ENCODE results near the gene MYLK.
A peak's percentile ranks its signal among the peaks of the same experiment; 100 is the strongest.
"Not testable (repeated sequence)": the region's sequence is repeated elsewhere in the genome, so short reads cannot be mapped to it uniquely, and the experiment has no call there.

Gene MYLK

GRCh38 chr3:123738522-123738921, 145.6 kb downstream of the MYLK start:
- H2AFZ ChIP-seq (ENCODE audit: low read depth, low read length); H3K9me3 ChIP-seq (ENCODE audit: low read length); H3K4me3 ChIP-seq (ENCODE audit: low read length); H3K36me3 ChIP-seq (ENCODE audit: insufficient read depth, low read length); H3K4me1 ChIP-seq (ENCODE audit: insufficient read depth, low read length); H3K27me3 ChIP-seq (ENCODE audit: insufficient read depth, low read length): not testable (repeated sequence)

GRCh38 chr3:123737168-123737567, 147.0 kb downstream of the MYLK start:
- Histone ChIP-seq H3K9me3 (ENCODE audit: low read length) (no peaks in the 10 kb centered on the region), H3K36me3 (ENCODE audit: insufficient read depth, low read length) (no peaks in the 10 kb centered on the region), H3K27me3 (ENCODE audit: insufficient read depth, low read length) (no peaks in the 10 kb centered on the region), H3K4me3 (ENCODE audit: low read length) (no peak overlapping the region), H3K4me1 (ENCODE audit: insufficient read depth, low read length) (peaks cover 5% of the 10 kb centered on the region), H2AFZ (ENCODE audit: low read depth, low read length) (no peak overlapping the region)

GRCh38 chr3:123735456-123735855, 148.7 kb downstream of the MYLK start:
- no peaks in the 10 kb centered on the region for H3K36me3 ChIP-seq (ENCODE audit: insufficient read depth, low read length)
- no peaks in the 10 kb centered on the region for H3K9me3 ChIP-seq (ENCODE audit: low read length)
- H2AFZ ChIP-seq (ENCODE audit: low read depth, low read length), result no peak overlapping the region
- peaks cover 5% of the 10 kb centered on the region for H3K4me1 ChIP-seq (ENCODE audit: insufficient read depth, low read length)
- H3K27me3 ChIP-seq (ENCODE audit: insufficient read depth, low read length), result no peaks in the 10 kb centered on the region
- no peak overlapping the region for H3K4me3 ChIP-seq (ENCODE audit: low read length)

GRCh38 chr3:123734527-123734902, 149.6 kb downstream of the MYLK start:
- H3K36me3 ChIP-seq (ENCODE audit: insufficient read depth, low read length), result no peaks in the 10 kb centered on the region
- no peaks in the 10 kb centered on the region for H3K27me3 ChIP-seq (ENCODE audit: insufficient read depth, low read length)
- no peak overlapping the region for H3K4me3 ChIP-seq (ENCODE audit: low read length)
- peaks cover 5% of the 10 kb centered on the region for H3K4me1 ChIP-seq (ENCODE audit: insufficient read depth, low read length)
- H2AFZ ChIP-seq (ENCODE audit: low read depth, low read length), result no peak overlapping the region
- no peaks in the 10 kb centered on the region for H3K9me3 ChIP-seq (ENCODE audit: low read length)

- Histone ChIP-seq H3K4me3 (ENCODE audit: low read length) (no peak overlapping the region), H3K4me1 (ENCODE audit: insufficient read depth, low read length) (peaks cover 5% of the 10 kb centered on the region), H3K27me3 (ENCODE audit: insufficient read depth, low read length) (no peaks in the 10 kb centered on the region), H3K36me3 (ENCODE audit: insufficient read depth, low read length) (no peaks in the 10 kb centered on the region), H3K9me3 (ENCODE audit: low read length) (peaks cover under 1% of the 10 kb centered on the region), H2AFZ (ENCODE audit: low read depth, low read length) (no peak overlapping the region)
Measured at GRCh38 chr3:123733805-123734526, 150.2 kb downstream of the MYLK start.

- H3K4me3 ChIP-seq (ENCODE audit: low read length), result no peak overlapping the region
- H3K9me3 ChIP-seq (ENCODE audit: low read length), result peaks cover 2% of the 10 kb centered on the region
- no peaks in the 10 kb centered on the region for H3K36me3 ChIP-seq (ENCODE audit: insufficient read depth, low read length)
- peaks cover 5% of the 10 kb centered on the region for H3K4me1 ChIP-seq (ENCODE audit: insufficient read depth, low read length)
- no peaks in the 10 kb centered on the region for H3K27me3 ChIP-seq (ENCODE audit: insufficient read depth, low read length)
- no peak overlapping the region for H2AFZ ChIP-seq (ENCODE audit: low read depth, low read length)
Measured at GRCh38 chr3:123733341-123733740, 150.8 kb downstream of the MYLK start.

- Histone ChIP-seq H3K4me1 (ENCODE audit: insufficient read depth, low read length) (peaks cover 5% of the 10 kb centered on the region), H3K27me3 (ENCODE audit: insufficient read depth, low read length) (no peaks in the 10 kb centered on the region), H3K36me3 (ENCODE audit: insufficient read depth, low read length) (no peaks in the 10 kb centered on the region), H3K4me3 (ENCODE audit: low read length) (no peak overlapping the region), H3K9me3 (ENCODE audit: low read length) (peaks cover 2% of the 10 kb centered on the region), H2AFZ (ENCODE audit: low read depth, low read length) (no peak overlapping the region)
Measured at GRCh38 chr3:123732447-123732846, 151.7 kb downstream of the MYLK start.

GRCh38 chr3:123730829-123731228, 153.3 kb downstream of the MYLK start:
- Histone ChIP-seq H3K9me3 (ENCODE audit: low read length) (peaks cover 2% of the 10 kb centered on the region), H3K4me1 (ENCODE audit: insufficient read depth, low read length) (peaks cover 5% of the 10 kb centered on the region), H3K36me3 (ENCODE audit: insufficient read depth, low read length) (no peaks in the 10 kb centered on the region)

GRCh38 chr3:123728991-123729390, 155.1 kb downstream of the MYLK start:
- no peak overlapping the region for H3K4me3 ChIP-seq (ENCODE audit: low read length)

More at GRCh38 chr3:123730829-123731228, 153.3 kb downstream of the MYLK start:
- no peaks in the 10 kb centered on the region for H3K27me3 ChIP-seq (ENCODE audit: insufficient read depth, low read length)
- H3K4me3 ChIP-seq (ENCODE audit: low read length), result no peak overlapping the region
- H2AFZ ChIP-seq (ENCODE audit: low read depth, low read length), result no peak overlapping the region

GRCh38 chr3:123728014-123728413, 156.1 kb downstream of the MYLK start:
- H3K36me3 ChIP-seq (ENCODE audit: insufficient read depth, low read length), result no peaks in the 10 kb centered on the region
- no peaks in the 10 kb centered on the region for H3K27me3 ChIP-seq (ENCODE audit: insufficient read depth, low read length)

More at GRCh38 chr3:123728991-123729390, 155.1 kb downstream of the MYLK start:
- Histone ChIP-seq H3K4me1 (ENCODE audit: insufficient read depth, low read length) (peaks cover 1% of the 10 kb centered on the region), H3K27me3 (ENCODE audit: insufficient read depth, low read length) (no peaks in the 10 kb centered on the region), H3K9me3 (ENCODE audit: low read length) (peaks cover 2% of the 10 kb centered on the region), H3K36me3 (ENCODE audit: insufficient read depth, low read length) (no peaks in the 10 kb centered on the region), H2AFZ (ENCODE audit: low read depth, low read length) (no peak overlapping the region)

GRCh38 chr3:123725652-123726400, 158.3 kb downstream of the MYLK start:
- Histone ChIP-seq H3K4me1 (ENCODE audit: insufficient read depth, low read length) (no peaks in the 10 kb centered on the region), H3K36me3 (ENCODE audit: insufficient read depth, low read length) (no peaks in the 10 kb centered on the region), H3K4me3 (ENCODE audit: low read length) (no peak overlapping the region), H3K9me3 (ENCODE audit: low read length) (peaks cover 2% of the 10 kb centered on the region), H3K27me3 (ENCODE audit: insufficient read depth, low read length) (no peaks in the 10 kb centered on the region), H2AFZ (ENCODE audit: low read depth, low read length) (no peak overlapping the region)

More at GRCh38 chr3:123728014-123728413, 156.1 kb downstream of the MYLK start:
- no peak overlapping the region for H2AFZ ChIP-seq (ENCODE audit: low read depth, low read length)
- H3K4me1 ChIP-seq (ENCODE audit: insufficient read depth, low read length), result no peaks in the 10 kb centered on the region
- peaks cover 2% of the 10 kb centered on the region for H3K9me3 ChIP-seq (ENCODE audit: low read length)
- no peak overlapping the region for H3K4me3 ChIP-seq (ENCODE audit: low read length)

- Histone ChIP-seq H3K36me3 (ENCODE audit: insufficient read depth, low read length) (no peaks in the 10 kb centered on the region), H3K4me1 (ENCODE audit: insufficient read depth, low read length) (no peaks in the 10 kb centered on the region), H3K4me3 (ENCODE audit: low read length) (no peak overlapping the region), H3K9me3 (ENCODE audit: low read length) (peaks cover 2% of the 10 kb centered on the region), H3K27me3 (ENCODE audit: insufficient read depth, low read length) (no peaks in the 10 kb centered on the region), H2AFZ (ENCODE audit: low read depth, low read length) (no peak overlapping the region)
Measured at GRCh38 chr3:123724306-123724705, 159.8 kb downstream of the MYLK start.

GRCh38 chr3:123723522-123724168, 160.5 kb downstream of the MYLK start:
- no peaks in the 10 kb centered on the region for H3K4me1 ChIP-seq (ENCODE audit: insufficient read depth, low read length)

More at GRCh38 chr3:123723522-123724168, 160.5 kb downstream of the MYLK start:
- Histone ChIP-seq H2AFZ (ENCODE audit: low read depth, low read length) (peak overlapping the region; percentile 60), H3K4me3 (ENCODE audit: low read length) (no peak overlapping the region), H3K36me3 (ENCODE audit: insufficient read depth, low read length) (no peaks in the 10 kb centered on the region), H3K27me3 (ENCODE audit: insufficient read depth, low read length) (no peaks in the 10 kb centered on the region), H3K9me3 (ENCODE audit: low read length) (no peaks in the 10 kb centered on the region)

Measured in neuron (in vitro differentiated cells).